ENCODE results near the gene AHR.

GRCh38 chr7:17256375-17256774 is 42.1 kb upstream of the AHR start:
- no peak for TF ChIP-seq POLR2A (IDR thresholded peaks at IDR 0.05; ENCODE audit: low read depth, low read length)
- TF ChIP-seq, protein P1, sequence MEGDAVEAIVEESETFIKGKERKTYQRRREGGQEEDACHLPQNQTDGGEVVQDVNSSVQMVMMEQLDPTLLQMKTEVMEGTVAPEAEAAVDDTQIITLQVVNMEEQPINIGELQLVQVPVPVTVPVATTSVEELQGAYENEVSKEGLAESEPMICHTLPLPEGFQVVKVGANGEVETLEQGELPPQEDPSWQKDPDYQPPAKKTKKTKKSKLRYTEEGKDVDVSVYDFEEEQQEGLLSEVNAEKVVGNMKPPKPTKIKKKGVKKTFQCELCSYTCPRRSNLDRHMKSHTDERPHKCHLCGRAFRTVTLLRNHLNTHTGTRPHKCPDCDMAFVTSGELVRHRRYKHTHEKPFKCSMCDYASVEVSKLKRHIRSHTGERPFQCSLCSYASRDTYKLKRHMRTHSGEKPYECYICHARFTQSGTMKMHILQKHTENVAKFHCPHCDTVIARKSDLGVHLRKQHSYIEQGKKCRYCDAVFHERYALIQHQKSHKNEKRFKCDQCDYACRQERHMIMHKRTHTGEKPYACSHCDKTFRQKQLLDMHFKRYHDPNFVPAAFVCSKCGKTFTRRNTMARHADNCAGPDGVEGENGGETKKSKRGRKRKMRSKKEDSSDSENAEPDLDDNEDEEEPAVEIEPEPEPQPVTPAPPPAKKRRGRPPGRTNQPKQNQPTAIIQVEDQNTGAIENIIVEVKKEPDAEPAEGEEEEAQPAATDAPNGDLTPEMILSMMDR (IDR thresholded peaks at IDR 0.05; ENCODE audit: extremely low read depth in 1 of 2, insufficient read depth in 1 of 2, low read depth in 1 of 2, low read length in 2 of 2) = no peak

Measured in endothelial cell of umbilical vein (primary cell).